Activated T-helper 2 cell treated with anti-CD3 and anti-CD28 coated beads, Interferon-gamma antibody, Interleukin-2, Interleukin-4, amounts not matched to agents 10 μg/mL and 5 μg/mL and 100 μg/mL, durations not matched to agents 14 hours and 24 hours and 36 hours (primary cell): Measurements from ENCODE around the gene FTO. TPM values are rescaled to one million over a fixed set of nuclear protein-coding genes. Genes with fewer than 3 reads are reported as not detected.

Source experiments
- DNase-seq: peaks from one replicate; pipeline ENCODE4 v3.0.0; 2021; ENCODE audit warnings: low spot score
- H3K27ac Mint-ChIP-seq: one replicate; pipeline ENCODE4 v1.8.0; 2021; ENCODE audit warnings: mixed read lengths
- H3K27me3 Mint-ChIP-seq: one replicate; pipeline ENCODE4 v1.8.0; 2021; ENCODE audit warnings: low read depth, mixed read lengths
- H3K36me3 Mint-ChIP-seq: one replicate; pipeline ENCODE4 v1.8.0; 2021; ENCODE audit warnings: low read depth, mixed read lengths
- H3K4me1 Mint-ChIP-seq: one replicate; pipeline ENCODE4 v1.8.0; 2021; ENCODE audit warnings: low read depth, mixed read lengths
- H3K4me3 Mint-ChIP-seq: one replicate; pipeline ENCODE4 v1.8.0; 2021; ENCODE audit warnings: low read depth, mild to moderate bottlenecking, moderate library complexity, mixed read lengths
- H3K9me3 Mint-ChIP-seq: one replicate; pipeline ENCODE4 v1.8.0; 2021; ENCODE audit warnings: mixed read lengths
- intact Hi-C: fragments of 100-400 bp; cut with micrococcal nuclease; formaldehyde crosslinking; loops from one replicate; pipeline ENCODE4 v1.15.1; 2023
- total RNA-seq: library from RNA; stranded (reverse); gene quantifications from 2 replicates; pipeline ENCODE4 v1.2.3, GENCODE V29; 2022

The FTO gene
- 62.1 and 62.7 TPM in 2 replicates for total RNA-seq

- Mint-ChIP-seq H3K27me3 (no peaks in the 10 kb centered on the region), H3K4me3 (peak within 1 kb of the TSS; percentile 100), H3K9me3 (no peaks in the 10 kb centered on the region), H3K27ac (peak within 1 kb of the TSS; percentile 98), H3K4me1 (peaks cover 25% of the 10 kb centered on the region), H3K36me3 (peaks cover 21% of the 10 kb centered on the region)
- intact Hi-C loops = loop anchor here (1.0 to 10.0 kb wide), 4 partner anchors 41 to 649 kb away; partner anchors contain the start of genes AKTIP, CHD9, CHD9NB and RBL2
- DNase-seq = peak; percentile 97
Observed at GRCh38 chr16:53703590-53704444, at the start of gene FTO, which contains the start of gene RPGRIP1L. Gene FTO, plus strand, starts transcription at chr16:53704156. Gene RPGRIP1L, minus strand, starts transcription at chr16:53703859. Its CDS starts 3,136 bp downstream, at chr16:53700723.

DNA sequence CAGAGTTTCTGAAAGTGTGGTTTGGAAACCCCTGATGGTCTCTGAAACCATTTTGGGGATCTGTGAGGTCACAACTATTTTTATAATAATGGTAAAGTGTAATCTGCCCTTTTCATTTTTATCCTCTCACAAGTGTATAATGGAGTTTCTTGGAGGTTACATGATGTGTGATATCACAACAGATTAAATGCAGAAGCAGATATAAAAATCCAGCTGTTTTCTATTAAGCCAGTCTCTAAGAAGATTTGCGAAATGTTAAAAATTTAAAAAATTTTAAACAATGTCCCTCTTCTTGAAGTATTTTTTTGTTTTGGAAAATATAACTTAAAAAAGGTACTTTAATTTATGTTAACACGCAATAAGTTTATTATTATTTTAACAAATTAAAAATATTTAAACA lies 49.0 kb upstream of the FTO start:
- no peak for DNase-seq
- no peaks in the 10 kb centered on the region for H3K4me1 Mint-ChIP-seq
- no peaks in the 10 kb centered on the region for H3K27me3 Mint-ChIP-seq
- H3K36me3 Mint-ChIP-seq = peaks cover 11% of the 10 kb centered on the region
- no peaks in the 10 kb centered on the region for H3K9me3 Mint-ChIP-seq
- H3K27ac Mint-ChIP-seq = no peak overlapping the region
- no peak overlapping the region for H3K4me3 Mint-ChIP-seq
- intact Hi-C loops = no loop called here

DNA sequence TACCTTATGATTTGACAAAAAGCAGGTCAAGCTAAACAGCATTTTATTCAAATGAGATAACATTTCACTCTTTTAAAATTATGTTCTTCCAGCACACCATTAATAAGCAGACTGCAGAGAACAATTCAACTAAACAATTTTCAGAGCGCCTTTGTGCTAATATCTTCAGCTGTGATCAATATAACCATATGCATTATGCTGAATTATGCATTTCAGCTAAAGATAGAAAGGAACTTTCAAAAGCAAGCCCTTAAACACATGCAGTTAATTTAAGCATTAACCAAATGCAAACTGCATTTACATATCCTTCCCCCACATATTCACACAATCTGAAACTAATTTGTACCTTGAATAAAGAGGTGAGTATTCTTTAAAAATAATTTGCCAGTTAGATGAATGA lies 41.9 kb upstream of the FTO start:
- Mint-ChIP-seq H3K27ac (no peak overlapping the region), H3K4me1 (peaks cover 22% of the 10 kb centered on the region), H3K36me3 (no peaks in the 10 kb centered on the region), H3K27me3 (no peaks in the 10 kb centered on the region), H3K9me3 (no peaks in the 10 kb centered on the region), H3K4me3 (no peak overlapping the region)
- no peak for DNase-seq
- intact Hi-C loops = no loop called here

GRCh38 chr16:53664724-53665345 lies 39.1 kb upstream of the FTO start:
- no peak overlapping the region for H3K27ac Mint-ChIP-seq
- no peaks in the 10 kb centered on the region for H3K36me3 Mint-ChIP-seq
- no peaks in the 10 kb centered on the region for H3K9me3 Mint-ChIP-seq
- no peaks in the 10 kb centered on the region for H3K27me3 Mint-ChIP-seq
- no peak for DNase-seq
- intact Hi-C loops = loop anchor here (1.0 kb wide), 2 partner anchors 80 to 207 kb away; no protein-coding TSS in a partner anchor
- H3K4me1 Mint-ChIP-seq = peaks cover 22% of the 10 kb centered on the region
- H3K4me3 Mint-ChIP-seq = no peak overlapping the region

GRCh38 chr16:53666786-53667415 lies 37.1 kb upstream of the FTO start:
- Mint-ChIP-seq H3K27ac (no peak overlapping the region), H3K4me3 (no peak overlapping the region), H3K36me3 (peaks cover 2% of the 10 kb centered on the region), H3K9me3 (no peaks in the 10 kb centered on the region), H3K4me1 (peaks cover 22% of the 10 kb centered on the region), H3K27me3 (no peaks in the 10 kb centered on the region)
- no peak for DNase-seq
- intact Hi-C loops = no loop called here

DNA sequence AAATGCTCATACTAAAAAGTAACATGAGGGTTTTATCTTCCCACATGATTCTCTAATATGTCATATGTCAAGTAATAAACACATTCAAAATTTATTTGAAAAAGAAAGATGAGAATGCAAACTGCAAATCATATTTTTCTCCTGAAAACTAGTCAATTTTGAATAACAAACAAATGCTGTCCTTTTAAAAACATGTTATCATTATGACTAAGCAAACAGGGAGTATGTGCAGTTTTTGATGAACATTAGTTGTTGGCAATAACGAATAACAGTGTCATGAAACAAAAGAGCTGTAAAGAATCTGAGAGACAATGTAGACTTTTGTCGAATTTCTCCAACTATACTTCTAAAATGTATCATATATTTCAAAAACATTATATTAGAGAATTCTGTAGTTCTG lies 35.1 kb upstream of the FTO start:
- Mint-ChIP-seq H3K4me1 (peaks cover 16% of the 10 kb centered on the region), H3K9me3 (no peaks in the 10 kb centered on the region), H3K36me3 (peaks cover 2% of the 10 kb centered on the region), H3K27me3 (no peaks in the 10 kb centered on the region), H3K4me3 (no peak overlapping the region), H3K27ac (no peak overlapping the region)
- intact Hi-C loops = no loop called here
- no peak for DNase-seq

GRCh38 chr16:53672461-53672860 lies 31.5 kb upstream of the FTO start:
- Mint-ChIP-seq H3K4me1 (peaks cover 1% of the 10 kb centered on the region), H3K27ac (no peak overlapping the region), H3K36me3 (peaks cover 2% of the 10 kb centered on the region), H3K27me3 (no peaks in the 10 kb centered on the region), H3K9me3 (no peaks in the 10 kb centered on the region), H3K4me3 (no peak overlapping the region)
- intact Hi-C loops = no loop called here
- no peak for DNase-seq

DNA sequence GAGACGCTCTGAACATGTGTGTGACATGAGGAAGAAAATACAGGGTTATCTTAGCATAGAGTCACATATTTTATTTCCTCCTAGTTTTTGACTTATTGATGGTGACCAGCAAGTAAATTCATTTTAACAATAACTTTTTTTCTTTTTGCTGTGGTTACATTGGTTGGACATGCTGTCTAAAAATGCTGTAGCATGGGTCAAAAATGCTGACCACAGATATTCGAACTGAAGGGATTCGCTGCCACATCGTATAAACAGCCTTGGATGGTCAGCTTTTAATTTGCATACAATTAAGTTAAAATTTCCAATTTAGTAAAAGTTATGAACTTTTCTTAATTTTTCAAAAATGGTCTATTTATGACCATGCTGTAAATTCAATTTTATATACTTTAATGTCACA lies 30.8 kb upstream of the FTO start:
- DNase-seq = no peak
- H3K9me3 Mint-ChIP-seq = no peaks in the 10 kb centered on the region
- peaks cover 1% of the 10 kb centered on the region for H3K4me1 Mint-ChIP-seq
- intact Hi-C loops = no loop called here
- no peak overlapping the region for H3K4me3 Mint-ChIP-seq
- H3K36me3 Mint-ChIP-seq = peaks cover 2% of the 10 kb centered on the region
- H3K27me3 Mint-ChIP-seq = no peaks in the 10 kb centered on the region
- H3K27ac Mint-ChIP-seq = no peak overlapping the region

GRCh38 chr16:53678155-53678554 lies 25.8 kb upstream of the FTO start:
- no peaks in the 10 kb centered on the region for H3K4me1 Mint-ChIP-seq
- H3K36me3 Mint-ChIP-seq = peaks cover under 1% of the 10 kb centered on the region
- DNase-seq = no peak
- no peaks in the 10 kb centered on the region for H3K27me3 Mint-ChIP-seq
- peaks cover under 1% of the 10 kb centered on the region for H3K9me3 Mint-ChIP-seq
- H3K4me3 Mint-ChIP-seq = no peak overlapping the region
- intact Hi-C loops = no loop called here
- H3K27ac Mint-ChIP-seq = no peak overlapping the region

DNA sequence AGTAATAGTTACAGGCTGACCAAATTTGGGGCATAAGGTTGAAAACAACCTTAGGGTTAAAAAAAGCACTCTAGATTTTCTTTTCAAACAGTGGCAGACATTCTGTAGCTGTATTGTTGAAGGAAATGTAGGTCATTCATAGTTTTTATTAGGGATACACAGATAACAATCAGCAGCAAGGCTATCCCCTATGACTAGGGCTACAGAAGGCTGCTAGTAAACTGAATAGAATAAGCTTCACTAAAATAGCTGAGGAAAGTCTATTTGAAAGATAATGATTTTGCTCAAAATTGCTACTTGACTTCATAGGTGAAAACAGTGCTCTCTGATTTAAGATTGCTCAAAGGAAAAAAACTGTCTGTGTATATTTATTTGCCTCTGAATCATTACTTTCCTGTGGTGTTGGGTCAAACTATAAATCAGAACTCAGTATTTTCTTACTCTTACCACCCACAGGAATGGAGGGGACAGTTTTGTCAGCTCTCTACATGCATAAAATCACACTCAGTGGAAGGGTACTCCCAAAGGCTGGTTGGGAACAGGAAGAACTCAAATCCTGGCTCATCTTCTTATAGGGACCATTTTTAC lies 25.1 kb upstream of the FTO start:
- Mint-ChIP-seq H3K27me3 (no peaks in the 10 kb centered on the region), H3K9me3 (peaks cover 8% of the 10 kb centered on the region), H3K27ac (no peak overlapping the region), H3K36me3 (peaks cover 7% of the 10 kb centered on the region), H3K4me3 (no peak overlapping the region), H3K4me1 (no peaks in the 10 kb centered on the region)
- intact Hi-C loops = no loop called here
- DNase-seq = no peak

DNA sequence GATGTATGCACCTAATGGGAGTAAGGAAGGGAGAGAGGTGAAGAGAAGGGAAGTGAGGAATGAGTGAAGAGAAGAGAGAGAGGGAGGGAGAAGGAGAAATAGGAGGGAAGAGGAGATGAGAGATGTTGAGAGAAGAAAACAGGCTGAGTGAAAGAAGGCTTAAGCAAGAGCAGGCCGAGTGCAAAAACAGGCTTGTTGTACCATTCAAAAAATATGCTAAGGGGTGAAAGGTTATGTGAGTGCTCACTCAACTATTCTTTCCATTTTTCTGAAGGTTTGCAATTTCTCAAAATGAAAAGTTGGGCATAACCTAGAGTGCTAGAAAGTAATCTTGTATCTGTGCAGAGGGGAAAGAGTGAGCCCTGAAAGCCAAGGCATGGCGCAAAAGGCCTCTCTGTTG lies 23.2 kb upstream of the FTO start:
- H3K36me3 Mint-ChIP-seq = peaks cover 21% of the 10 kb centered on the region
- H3K27ac Mint-ChIP-seq = no peak overlapping the region
- no peak for DNase-seq
- peaks cover 3% of the 10 kb centered on the region for H3K4me1 Mint-ChIP-seq
- H3K4me3 Mint-ChIP-seq = no peak overlapping the region
- peaks cover 17% of the 10 kb centered on the region for H3K9me3 Mint-ChIP-seq
- intact Hi-C loops = no loop called here
- H3K27me3 Mint-ChIP-seq = no peaks in the 10 kb centered on the region

DNA sequence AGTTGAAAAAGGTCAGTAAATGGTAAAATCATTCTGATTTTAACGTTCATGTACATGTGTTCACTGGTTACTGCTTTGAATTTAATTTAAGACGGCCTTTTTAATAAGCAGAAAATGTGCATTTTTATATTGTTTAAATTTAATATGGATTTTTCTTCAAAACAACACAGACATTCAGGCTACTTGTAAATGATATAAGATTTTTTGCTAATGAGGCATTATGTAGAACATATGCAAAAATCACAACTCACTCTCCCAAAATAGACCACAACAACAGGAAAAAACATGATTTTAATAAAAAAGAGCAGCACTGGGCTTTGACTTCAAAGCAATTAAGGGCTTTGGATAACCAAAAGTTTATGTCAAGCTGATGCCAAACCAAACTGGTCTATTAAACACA lies 22.6 kb upstream of the FTO start:
- no peak overlapping the region for H3K4me3 Mint-ChIP-seq
- H3K27me3 Mint-ChIP-seq = no peaks in the 10 kb centered on the region
- DNase-seq = no peak
- peaks cover 24% of the 10 kb centered on the region for H3K36me3 Mint-ChIP-seq
- peaks cover 17% of the 10 kb centered on the region for H3K9me3 Mint-ChIP-seq
- peaks cover 3% of the 10 kb centered on the region for H3K4me1 Mint-ChIP-seq
- intact Hi-C loops = no loop called here
- H3K27ac Mint-ChIP-seq = no peak overlapping the region
